Hair follicular keratinocyte (primary cell): ENCODE results near the gene OR51M1. TPM values are rescaled to one million over a fixed set of nuclear protein-coding genes. Genes with fewer than 3 reads are reported as not detected.

Experiments used
- total RNA-seq: library from RNA; depleted of rRNA; stranded (reverse); fragments of >200 nt; gene quantifications from 2 replicates; pipeline ENCODE4 v1.2.3, GENCODE V29; 2015

The OR51M1 gene, protein sequence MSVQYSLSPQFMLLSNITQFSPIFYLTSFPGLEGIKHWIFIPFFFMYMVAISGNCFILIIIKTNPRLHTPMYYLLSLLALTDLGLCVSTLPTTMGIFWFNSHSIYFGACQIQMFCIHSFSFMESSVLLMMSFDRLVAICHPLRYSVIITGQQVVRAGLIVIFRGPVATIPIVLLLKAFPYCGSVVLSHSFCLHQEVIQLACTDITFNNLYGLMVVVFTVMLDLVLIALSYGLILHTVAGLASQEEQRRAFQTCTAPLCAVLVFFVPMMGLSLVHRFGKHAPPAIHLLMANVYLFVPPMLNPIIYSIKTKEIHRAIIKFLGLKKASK
- total RNA-seq: not detected in 2 replicates

GRCh38 chr11:5383576-5383975, at the start of gene OR51M1:
OR51M1 (plus strand) TSS chr11:5383812; CDS start chr11:5389399, 5,587 bp downstream.

GRCh38 chr11:5343474-5344335, 39.9 kb upstream of the OR51M1 start, which contains the start of gene OR51B5:
OR51B5 (minus strand) TSS chr11:5343524; CDS start chr11:5343524, 0 bp downstream.

GRCh38 chr11:5351208-5351607, 32.4 kb upstream of the OR51M1 start, which contains the start of gene OR51B6:
OR51B6 (plus strand) TSS chr11:5351508; CDS start chr11:5351508, 0 bp downstream.

GRCh38 chr11:5421811-5422210, 38.2 kb downstream of the OR51M1 start, which contains the start of gene OR51Q1:
OR51Q1 (plus strand) TSS chr11:5422111; CDS start chr11:5422201, 90 bp downstream.

DNA sequence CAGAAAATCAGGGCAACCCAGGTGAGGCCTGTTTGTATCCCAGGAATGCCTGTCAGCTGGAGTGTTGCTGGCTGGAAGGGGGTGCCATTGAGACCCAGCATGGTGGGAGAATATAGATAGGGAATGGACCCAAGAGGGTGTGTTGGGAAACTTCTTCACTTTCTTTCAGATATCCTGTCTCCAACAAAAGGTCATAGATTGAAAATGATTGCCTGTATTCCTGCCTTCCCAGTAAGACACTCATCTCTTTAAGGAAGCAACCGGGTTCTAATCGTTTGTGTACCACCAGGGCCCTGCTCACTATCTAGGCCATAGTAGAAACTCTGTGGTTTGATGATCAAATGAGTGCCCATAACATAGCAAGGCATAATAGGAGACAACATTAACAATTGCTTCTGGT, 57.8 kb downstream of the OR51M1 start, which contains the start of gene OR51I1:
OR51I1 (minus strand) TSS at position 101 of the 400 bp plus-strand sequence; CDS start at position 101, 0 bp downstream.

Other genes starting within 250 kb of the OR51M1 start
- gene OR52A5, start 245.5 kb upstream of the OR51M1 start, total RNA-seq: not detected in 2 replicates
- not detected in 2 replicates for gene OR52A1, start 229.1 kb upstream of the OR51M1 start, total RNA-seq
- gene OR51V1, start 183.1 kb upstream of the OR51M1 start, total RNA-seq: not detected in 2 replicates
- gene HBB, start 156.7 kb upstream of the OR51M1 start, total RNA-seq: not detected in 2 replicates
- not detected in 2 replicates for gene HBD, start 149.3 kb upstream of the OR51M1 start, total RNA-seq
- not detected in 2 replicates for gene HBG1, start 134.0 kb upstream of the OR51M1 start, total RNA-seq
- not detected in 2 replicates for gene HBG2, start 129.0 kb upstream of the OR51M1 start, total RNA-seq
- not detected in 2 replicates for gene HBE1, start 113.9 kb upstream of the OR51M1 start, total RNA-seq
- not detected in 2 replicates for gene OR51B4, start 81.9 kb upstream of the OR51M1 start, total RNA-seq
- gene OR51B2, start 59.5 kb upstream of the OR51M1 start, total RNA-seq: not detected in 2 replicates
- not detected in 2 replicates for gene OR51B5, start 40.3 kb upstream of the OR51M1 start, total RNA-seq
- not detected in 2 replicates for gene OR51B6, start 32.3 kb upstream of the OR51M1 start, total RNA-seq
- gene OR51Q1, start 38.3 kb downstream of the OR51M1 start, total RNA-seq: not detected in 2 replicates
- not detected in 2 replicates for gene OR51I1, start 57.7 kb downstream of the OR51M1 start, total RNA-seq
- gene OR51I2, start 65.5 kb downstream of the OR51M1 start, total RNA-seq: not detected in 2 replicates
- gene OR52D1, start 104.9 kb downstream of the OR51M1 start, total RNA-seq: not detected in 2 replicates
- not detected in 2 replicates for gene UBQLN3, start 126.1 kb downstream of the OR51M1 start, total RNA-seq
- gene UBQLNL, start 132.9 kb downstream of the OR51M1 start, total RNA-seq: not detected in 2 replicates
- gene OR52H1, start 164.7 kb downstream of the OR51M1 start, total RNA-seq: not detected in 2 replicates
- gene OR52B6, start 197.1 kb downstream of the OR51M1 start, total RNA-seq: not detected in 2 replicates
- gene TRIM6, start 212.8 kb downstream of the OR51M1 start, total RNA-seq: 2.7 and 2.8 TPM in 2 replicates
- gene TRIM34, start 241.2 kb downstream of the OR51M1 start, total RNA-seq: 4.9 and 6.5 TPM in 2 replicates